ENCODE measurements around the gene ARL2BP.

The ARL2BP gene

GRCh38 chr16:57236022-57236350, 9.1 kb upstream of the ARL2BP start:
- no peak for DNase-seq

GRCh38 chr16:57238682-57239081, 6.4 kb upstream of the ARL2BP start:
- no peak for DNase-seq

- no peak for DNase-seq
These were observed 6.0 kb upstream of the ARL2BP start for GRCh38 chr16:57239107-57239506.

- DNase-seq: no peak
These were observed 4.2 kb upstream of the ARL2BP start for GRCh38 chr16:57240851-57241250.

- DNase-seq: no peak
These were observed 2.4 kb upstream of the ARL2BP start for GRCh38 chr16:57242650-57243049.

- no peak for DNase-seq
These were observed 644 bp upstream of the ARL2BP start for GRCh38 chr16:57244463-57244766.

- DNase-seq: no peak
These were observed 534 bp downstream of the ARL2BP start for GRCh38 chr16:57245472-57246113.

- DNase-seq: no peak
These were observed 6.3 kb downstream of the ARL2BP start for GRCh38 chr16:57251352-57251751.

GRCh38 chr16:57252148-57252721, 7.2 kb downstream of the ARL2BP start:
- DNase-seq: no peak

- DNase-seq: no peak
These were observed 8.4 kb downstream of the ARL2BP start for GRCh38 chr16:57253466-57253865.

GRCh38 chr16:57255686-57256415, 10.8 kb downstream of the ARL2BP start:
- DNase-seq: no peak

GRCh38 chr16:57256601-57257395, 11.7 kb downstream of the ARL2BP start:
- DNase-seq: no peak

- DNase-seq: no peak
These were observed 12.5 kb downstream of the ARL2BP start for GRCh38 chr16:57257455-57258070.

- DNase-seq: no peak
These were observed 13.3 kb downstream of the ARL2BP start for GRCh38 chr16:57258226-57258909.

GRCh38 chr16:57258910-57259475, 13.9 kb downstream of the ARL2BP start:
- no peak for DNase-seq

- DNase-seq: no peak
These were observed 15.4 kb downstream of the ARL2BP start for GRCh38 chr16:57260294-57260929.

- DNase-seq: no peak
These were observed 16.7 kb downstream of the ARL2BP start for GRCh38 chr16:57261806-57262205.

GRCh38 chr16:57262841-57263540, 17.9 kb downstream of the ARL2BP start:
- no peak for DNase-seq

- no peak for DNase-seq
These were observed 18.7 kb downstream of the ARL2BP start for GRCh38 chr16:57263541-57264351.

- no peak for DNase-seq
These were observed 19.3 kb downstream of the ARL2BP start for GRCh38 chr16:57264381-57264780.
